SK-N-SH (cell line): ENCODE results near the gene PON3. TPM values are rescaled to one million over a fixed set of nuclear protein-coding genes. Genes with fewer than 3 reads are reported as not detected.

ENCODE experiments used
- CTCF ChIA-PET: fragments of 300-600, 350-600 bp; formaldehyde crosslinking; extraction: SDS; loops from one replicate; lab custom pipeline; 2021; lab: Yijun Ruan, JAX
- POLR2A ChIA-PET: fragments of 350-600 bp; sonication (Branson Sonifier 250); formaldehyde crosslinking; extraction: SDS; loops from one replicate; lab custom pipeline; 2020; ENCODE audit warnings: antibody characterized with exemption, inconsistent platforms; lab: Yijun Ruan, JAX
- DNase-seq: peaks from one replicate; pipeline ENCODE4 v3.0.0; 2012
- H2AFZ ChIP-seq: fragments of 200-600 bp; sonication (generic); 2 replicates; pipeline ENCODE4 v1.8.1; 2016; ENCODE audit warnings: antibody characterized with exemption, mild to moderate bottlenecking, low read depth
- H3F3A ChIP-seq: fragments of 200-600 bp; sonication (generic); replicated peaks from 2 replicates; pipeline ENCODE3; 2016; ENCODE audit warnings: antibody characterized with exemption, mild to moderate bottlenecking; ENCODE audit not compliant: insufficient read depth
- H3K27ac ChIP-seq, 2 experiments: fragments of 200-500 bp in 1 of 2; fragments of 200-600 bp in 1 of 2; sonication (Bioruptor generic) in 1 of 2; sonication (generic), shearing (Covaris generic) in 1 of 2; 2 replicates each; pipeline versions ENCODE4 v1.5.1 to v1.6.1; 2014 to 2016; ENCODE audit warnings: low read depth in 2 of 2, inconsistent platforms in 1 of 2, low read length in 1 of 2, mild to moderate bottlenecking in 1 of 2, mixed read lengths in 1 of 2
- H3K27me3 ChIP-seq: fragments of 200-600 bp; sonication (generic), shearing (Covaris generic); 2 replicates; pipeline ENCODE4 v1.6.1; 2016; ENCODE audit warnings: mixed run types; ENCODE audit not compliant: insufficient read depth
- H3K36me3 ChIP-seq, 2 experiments: fragments of 200-500 bp in 1 of 2; fragments of 200-600 bp in 1 of 2; sonication (Bioruptor generic) in 1 of 2; sonication (generic) in 1 of 2; replicated peaks in 1 of 2; 2 replicates each; pipeline versions ENCODE3 to v1.5.1; 2014 to 2016; ENCODE audit warnings: low read length in 1 of 2, mild to moderate bottlenecking in 1 of 2; ENCODE audit not compliant: insufficient read depth in 2 of 2, control insufficient read depth in 1 of 2
- H3K4me1 ChIP-seq, 2 experiments: fragments of 200-500 bp in 1 of 2; fragments of 200-600 bp in 1 of 2; sonication (Bioruptor generic) in 1 of 2; sonication (generic), shearing (Covaris generic) in 1 of 2; 2 replicates each; pipeline versions ENCODE4 v1.5.1 to v1.6.1; 2014 to 2016; ENCODE audit warnings: low read depth in 1 of 2, low read length in 1 of 2, mixed run types in 1 of 2; ENCODE audit not compliant: insufficient read depth in 2 of 2, control insufficient read depth in 1 of 2
- H3K4me2 ChIP-seq: fragments of 200-600 bp; sonication (generic), shearing (Covaris generic); 2 replicates; pipeline ENCODE4 v1.6.1; 2017; ENCODE audit warnings: mixed run types
- H3K4me3 ChIP-seq, 2 experiments: fragments of 200-500 bp in 1 of 2; fragments of 200-600 bp in 1 of 2; sonication (Bioruptor generic) in 1 of 2; sonication (generic), shearing (Covaris generic) in 1 of 2; 2 replicates each; pipeline versions ENCODE4 v1.5.1 to v1.8.1; 2014 to 2016; ENCODE audit warnings: low read depth in 2 of 2, inconsistent platforms in 1 of 2, low read length in 1 of 2, mild to moderate bottlenecking in 1 of 2, mixed read lengths in 1 of 2, moderate library complexity in 1 of 2
- H3K79me2 ChIP-seq: fragments of 200-600 bp; sonication (generic); 2 replicates; pipeline ENCODE4 v1.8.1; 2017; ENCODE audit warnings: mild to moderate bottlenecking; ENCODE audit not compliant: insufficient read depth
- H3K9ac ChIP-seq: fragments of 200-600 bp; sonication (generic); 2 replicates; pipeline ENCODE4 v1.6.1; 2017; ENCODE audit warnings: mixed run types
- H3K9me2 ChIP-seq: fragments of 200-600 bp; sonication (generic); 2 replicates; pipeline ENCODE4 v1.6.1; 2017; ENCODE audit warnings: mixed run types
- H3K9me3 ChIP-seq: fragments of 200-600 bp; sonication (generic); 2 replicates; pipeline ENCODE4 v1.6.1; 2017; ENCODE audit warnings: mixed run types, mild to moderate bottlenecking, moderate library complexity
- H4K20me1 ChIP-seq: fragments of 200-600 bp; sonication (generic); 2 replicates; pipeline ENCODE4 v1.6.1; 2017; ENCODE audit warnings: mild to moderate bottlenecking, mixed run types; ENCODE audit not compliant: insufficient read depth
- CHD2 ChIP-seq: fragments of 150-350 bp; IDR thresholded peaks from 2 replicates; pipeline ENCODE4 v1.6.1; 2018; ENCODE audit warnings: low read length; ENCODE audit not compliant: partially characterized antibody
- ELF1 ChIP-seq: IDR thresholded peaks from 2 replicates; pipeline ENCODE4 v1.4.0; 2012
- FOXJ3 ChIP-seq: sonication (generic); formaldehyde crosslinking; IDR thresholded peaks from 2 replicates; pipeline ENCODE4 v1.5.1; 2020; ENCODE audit warnings: mild to moderate bottlenecking, missing genetic modification reagents
- GABPA ChIP-seq: IDR thresholded peaks from 2 replicates; pipeline ENCODE4 v1.4.0; 2012; ENCODE audit warnings: low read depth, mild to moderate bottlenecking
- GATA2 ChIP-seq: sonication (generic); formaldehyde crosslinking; IDR thresholded peaks from 2 replicates; pipeline ENCODE4 v1.5.0; 2020; ENCODE audit warnings: mild to moderate bottlenecking, missing genetic modification reagents
- JUND ChIP-seq: IDR thresholded peaks from 2 replicates; pipeline ENCODE4 v1.4.0; 2012
- NFIC ChIP-seq: IDR thresholded peaks from 2 replicates; pipeline ENCODE4 v1.4.0; 2012; ENCODE audit warnings: borderline replicate concordance
- RAD21 ChIP-seq: IDR thresholded peaks from 2 replicates; pipeline ENCODE4 v1.6.1; 2012; ENCODE audit warnings: mild to moderate bottlenecking, low read length
- SIN3A ChIP-seq: IDR thresholded peaks from 2 replicates; pipeline ENCODE4 v1.6.1; 2012; ENCODE audit warnings: low read depth, mild to moderate bottlenecking, low read length, moderate library complexity, borderline replicate concordance
- SMC3 ChIP-seq: IDR thresholded peaks from 2 replicates; pipeline ENCODE4 v1.6.1; 2012; ENCODE audit warnings: low read depth, low read length, improper control_type of control experiment
- TAF1 ChIP-seq: IDR thresholded peaks from 2 replicates; pipeline ENCODE4 v1.6.1; 2012; ENCODE audit warnings: low read depth, mild to moderate bottlenecking, low read length, moderate library complexity, borderline replicate concordance
- TCF12 ChIP-seq: IDR thresholded peaks from 2 replicates; pipeline ENCODE4 v1.4.0; 2012
- TEAD4 ChIP-seq: IDR thresholded peaks from 2 replicates; pipeline ENCODE4 v1.4.0; 2012; ENCODE audit warnings: mild to moderate bottlenecking, borderline replicate concordance; ENCODE audit not compliant: insufficient read depth
- WGBS: methylation state at CpG from one replicate; pipeline ENCODE4 v1.1.6; 2017; ENCODE audit warnings: low lambda C conversion rate; 5-methylcytosine and 5-hydroxymethylcytosine counted together
- polyA plus RNA-seq, 3 experiments: library from polyadenylated mRNA; depleted of rRNA; stranded (reverse); fragments of >200 nt; gene quantifications; 2 replicates each; pipeline ENCODE4 v1.2.3, GENCODE V29; 2012
- TF ChIP-seq, protein P1 (sequence below): IDR thresholded peaks from 2 replicates; pipeline ENCODE4 v1.6.1; 2012; ENCODE audit warnings: mild to moderate bottlenecking, low read depth, low read length, moderate library complexity
- TF ChIP-seq, protein P2 (sequence below): IDR thresholded peaks from 2 replicates; pipeline ENCODE4; 2012
- TF ChIP-seq, protein P3 (sequence below): IDR thresholded peaks from 2 replicates; pipeline ENCODE4 v1.4.0; 2012; ENCODE audit warnings: low read depth
- TF ChIP-seq, protein P4 (sequence below): fragments of 150-350 bp; IDR thresholded peaks from 2 replicates; pipeline ENCODE4 v1.6.1; 2017; ENCODE audit warnings: antibody characterized with exemption, low read length, low read depth, borderline replicate concordance
- TF ChIP-seq, protein P5 (sequence below): IDR thresholded peaks from 2 replicates; pipeline ENCODE4 v1.4.0; 2012; ENCODE audit warnings: low read depth, borderline replicate concordance

The PON3 gene
- polyA plus RNA-seq, 1 of the 3 experiments (the other 2 are of a cell fraction) = not detected

DNA sequence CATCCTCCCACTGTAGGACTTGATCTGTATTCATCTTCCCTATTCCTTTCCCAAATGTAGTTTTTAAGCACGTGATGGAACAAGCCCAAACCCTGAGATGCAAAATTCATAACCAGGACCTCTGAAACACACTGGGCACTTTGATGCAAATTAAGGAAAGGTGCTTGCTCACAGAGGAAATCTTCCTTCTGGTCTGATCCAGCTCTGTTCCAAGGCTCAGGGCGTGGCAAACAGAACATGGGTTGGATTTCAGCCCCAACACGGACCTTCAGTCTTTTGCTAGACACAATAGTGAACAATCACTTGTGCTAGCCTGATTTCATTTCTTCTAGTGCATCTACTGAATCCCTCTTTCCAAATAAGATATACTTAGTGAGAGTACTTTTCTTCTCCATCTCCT, 27.9 kb downstream of the PON3 start (continued):
- TF ChIP-seq, protein P1, sequence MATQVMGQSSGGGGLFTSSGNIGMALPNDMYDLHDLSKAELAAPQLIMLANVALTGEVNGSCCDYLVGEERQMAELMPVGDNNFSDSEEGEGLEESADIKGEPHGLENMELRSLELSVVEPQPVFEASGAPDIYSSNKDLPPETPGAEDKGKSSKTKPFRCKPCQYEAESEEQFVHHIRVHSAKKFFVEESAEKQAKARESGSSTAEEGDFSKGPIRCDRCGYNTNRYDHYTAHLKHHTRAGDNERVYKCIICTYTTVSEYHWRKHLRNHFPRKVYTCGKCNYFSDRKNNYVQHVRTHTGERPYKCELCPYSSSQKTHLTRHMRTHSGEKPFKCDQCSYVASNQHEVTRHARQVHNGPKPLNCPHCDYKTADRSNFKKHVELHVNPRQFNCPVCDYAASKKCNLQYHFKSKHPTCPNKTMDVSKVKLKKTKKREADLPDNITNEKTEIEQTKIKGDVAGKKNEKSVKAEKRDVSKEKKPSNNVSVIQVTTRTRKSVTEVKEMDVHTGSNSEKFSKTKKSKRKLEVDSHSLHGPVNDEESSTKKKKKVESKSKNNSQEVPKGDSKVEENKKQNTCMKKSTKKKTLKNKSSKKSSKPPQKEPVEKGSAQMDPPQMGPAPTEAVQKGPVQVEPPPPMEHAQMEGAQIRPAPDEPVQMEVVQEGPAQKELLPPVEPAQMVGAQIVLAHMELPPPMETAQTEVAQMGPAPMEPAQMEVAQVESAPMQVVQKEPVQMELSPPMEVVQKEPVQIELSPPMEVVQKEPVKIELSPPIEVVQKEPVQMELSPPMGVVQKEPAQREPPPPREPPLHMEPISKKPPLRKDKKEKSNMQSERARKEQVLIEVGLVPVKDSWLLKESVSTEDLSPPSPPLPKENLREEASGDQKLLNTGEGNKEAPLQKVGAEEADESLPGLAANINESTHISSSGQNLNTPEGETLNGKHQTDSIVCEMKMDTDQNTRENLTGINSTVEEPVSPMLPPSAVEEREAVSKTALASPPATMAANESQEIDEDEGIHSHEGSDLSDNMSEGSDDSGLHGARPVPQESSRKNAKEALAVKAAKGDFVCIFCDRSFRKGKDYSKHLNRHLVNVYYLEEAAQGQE = no peak
- TF ChIP-seq, protein P2, sequence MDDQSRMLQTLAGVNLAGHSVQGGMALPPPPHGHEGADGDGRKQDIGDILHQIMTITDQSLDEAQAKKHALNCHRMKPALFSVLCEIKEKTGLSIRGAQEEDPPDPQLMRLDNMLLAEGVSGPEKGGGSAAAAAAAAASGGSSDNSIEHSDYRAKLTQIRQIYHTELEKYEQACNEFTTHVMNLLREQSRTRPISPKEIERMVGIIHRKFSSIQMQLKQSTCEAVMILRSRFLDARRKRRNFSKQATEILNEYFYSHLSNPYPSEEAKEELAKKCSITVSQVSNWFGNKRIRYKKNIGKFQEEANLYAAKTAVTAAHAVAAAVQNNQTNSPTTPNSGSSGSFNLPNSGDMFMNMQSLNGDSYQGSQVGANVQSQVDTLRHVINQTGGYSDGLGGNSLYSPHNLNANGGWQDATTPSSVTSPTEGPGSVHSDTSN = no peak
- TF ChIP-seq, protein P3, sequence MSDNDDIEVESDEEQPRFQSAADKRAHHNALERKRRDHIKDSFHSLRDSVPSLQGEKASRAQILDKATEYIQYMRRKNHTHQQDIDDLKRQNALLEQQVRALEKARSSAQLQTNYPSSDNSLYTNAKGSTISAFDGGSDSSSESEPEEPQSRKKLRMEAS = no peak
- no peak for TF ChIP-seq TAF1
- no peak for TF ChIP-seq GABPA
- TF ChIP-seq TCF12 = no peak
- TF ChIP-seq, protein P4, sequence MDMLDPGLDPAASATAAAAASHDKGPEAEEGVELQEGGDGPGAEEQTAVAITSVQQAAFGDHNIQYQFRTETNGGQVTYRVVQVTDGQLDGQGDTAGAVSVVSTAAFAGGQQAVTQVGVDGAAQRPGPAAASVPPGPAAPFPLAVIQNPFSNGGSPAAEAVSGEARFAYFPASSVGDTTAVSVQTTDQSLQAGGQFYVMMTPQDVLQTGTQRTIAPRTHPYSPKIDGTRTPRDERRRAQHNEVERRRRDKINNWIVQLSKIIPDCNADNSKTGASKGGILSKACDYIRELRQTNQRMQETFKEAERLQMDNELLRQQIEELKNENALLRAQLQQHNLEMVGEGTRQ = no peak
- no peak for TF ChIP-seq ELF1
- TF ChIP-seq CHD2 = no peak
- TF ChIP-seq, all 33 proteins: peak for 0

DNA sequence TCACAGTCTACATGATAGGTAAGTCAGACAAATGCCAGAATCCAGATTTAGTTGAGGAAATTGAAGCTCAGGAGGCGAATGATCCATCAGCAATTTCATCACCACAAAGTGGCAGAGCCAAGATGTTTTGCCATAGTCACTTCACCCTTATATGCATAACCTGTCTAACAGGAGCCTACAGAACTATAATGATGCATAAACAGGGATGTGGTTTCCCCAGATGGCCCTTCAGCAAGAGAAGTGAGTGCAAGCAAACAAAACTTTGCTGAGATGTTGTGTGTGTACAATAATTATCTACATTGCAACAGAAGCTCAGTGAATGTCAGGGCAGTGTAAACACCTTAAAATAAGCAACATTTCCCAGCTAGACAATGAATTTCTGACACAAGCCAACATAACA, 28.6 kb downstream of the PON3 start:
- WGBS = 31% methylated on average over 1 of the region's 1 CpG
- Histone ChIP-seq H3K4me3 (no peak overlapping the region), H3K9ac (no peak overlapping the region), H3K9me3 (no peaks in the 10 kb centered on the region), H3K4me1 (no peaks in the 10 kb centered on the region), H3K27ac (no peak overlapping the region), H3K4me2 (no peak overlapping the region), H3K79me2 (no peaks in the 10 kb centered on the region), H3K36me3 (no peaks in the 10 kb centered on the region), H3F3A (no peaks in the 10 kb centered on the region), H3K27me3 (no peaks in the 10 kb centered on the region; the same call in 1 of the 2 replicates), H3K9me2 (no peaks in the 10 kb centered on the region), H2AFZ (no peak overlapping the region), H4K20me1 (no peaks in the 10 kb centered on the region)
- no peak for DNase-seq
- ChIA-PET POLR2A (no interaction called here), CTCF (interaction anchor here (1.5 kb wide), 1 partner anchor 109 kb away, joined by 4 read pairs; no protein-coding TSS in a partner anchor)
- TF ChIP-seq JUND (no peak), TAF1 (no peak), GATA2 (CRISPR knock-in tag) (no peak), TCF12 (no peak), SIN3A (no peak), SMC3 (no peak), GABPA (no peak), RAD21 (no peak), NFIC (no peak), FOXJ3 (no peak), TEAD4 (no peak)
- TF ChIP-seq, protein P2 = no peak
- TF ChIP-seq, protein P5, sequence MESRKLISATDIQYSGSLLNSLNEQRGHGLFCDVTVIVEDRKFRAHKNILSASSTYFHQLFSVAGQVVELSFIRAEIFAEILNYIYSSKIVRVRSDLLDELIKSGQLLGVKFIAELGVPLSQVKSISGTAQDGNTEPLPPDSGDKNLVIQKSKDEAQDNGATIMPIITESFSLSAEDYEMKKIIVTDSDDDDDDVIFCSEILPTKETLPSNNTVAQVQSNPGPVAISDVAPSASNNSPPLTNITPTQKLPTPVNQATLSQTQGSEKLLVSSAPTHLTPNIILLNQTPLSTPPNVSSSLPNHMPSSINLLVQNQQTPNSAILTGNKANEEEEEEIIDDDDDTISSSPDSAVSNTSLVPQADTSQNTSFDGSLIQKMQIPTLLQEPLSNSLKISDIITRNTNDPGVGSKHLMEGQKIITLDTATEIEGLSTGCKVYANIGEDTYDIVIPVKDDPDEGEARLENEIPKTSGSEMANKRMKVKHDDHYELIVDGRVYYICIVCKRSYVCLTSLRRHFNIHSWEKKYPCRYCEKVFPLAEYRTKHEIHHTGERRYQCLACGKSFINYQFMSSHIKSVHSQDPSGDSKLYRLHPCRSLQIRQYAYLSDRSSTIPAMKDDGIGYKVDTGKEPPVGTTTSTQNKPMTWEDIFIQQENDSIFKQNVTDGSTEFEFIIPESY = no peak
- TF ChIP-seq, protein P1 = no peak
